Fibroblast of upper back skin (primary cell): ENCODE results near the gene CNTFR.

Source experiments
- DNase-seq: peaks from one replicate; pipeline ENCODE4 v3.0.0-alpha.2; 2013

Gene CNTFR

DNA sequence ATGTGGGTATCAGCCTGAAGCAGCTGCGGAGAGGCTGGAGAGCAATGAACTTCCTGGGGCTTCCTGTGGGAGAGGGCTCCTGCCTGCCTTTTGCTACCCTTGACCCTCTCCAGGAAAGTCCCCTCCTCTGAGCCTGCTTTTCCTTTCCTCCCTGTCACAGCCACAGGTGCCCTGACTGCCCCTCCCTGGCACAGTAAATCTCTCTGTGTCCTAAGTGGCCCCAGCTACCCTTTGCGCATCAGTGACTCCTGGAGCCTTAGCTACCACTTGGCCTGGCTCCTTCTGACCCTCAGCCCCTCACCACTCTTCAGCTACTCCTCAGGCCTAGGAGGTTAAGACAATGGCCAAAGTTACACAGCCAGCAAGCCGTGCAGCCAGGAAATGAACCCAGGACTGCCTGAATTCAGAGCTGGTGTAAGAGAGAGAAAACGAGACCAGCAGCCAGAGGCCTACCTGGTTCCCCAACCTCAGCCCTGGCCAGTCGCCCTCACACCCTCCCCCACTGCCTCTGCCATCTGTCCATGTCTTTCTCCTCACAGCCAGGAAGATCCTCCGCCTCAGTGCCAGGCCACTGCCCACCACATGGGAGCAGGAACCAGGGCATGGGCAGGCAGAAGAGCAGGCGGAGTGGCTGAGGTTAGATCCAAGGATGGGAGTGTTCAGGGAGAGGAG is 18.6 kb downstream of the CNTFR start:
- DNase-seq: no peak

DNA sequence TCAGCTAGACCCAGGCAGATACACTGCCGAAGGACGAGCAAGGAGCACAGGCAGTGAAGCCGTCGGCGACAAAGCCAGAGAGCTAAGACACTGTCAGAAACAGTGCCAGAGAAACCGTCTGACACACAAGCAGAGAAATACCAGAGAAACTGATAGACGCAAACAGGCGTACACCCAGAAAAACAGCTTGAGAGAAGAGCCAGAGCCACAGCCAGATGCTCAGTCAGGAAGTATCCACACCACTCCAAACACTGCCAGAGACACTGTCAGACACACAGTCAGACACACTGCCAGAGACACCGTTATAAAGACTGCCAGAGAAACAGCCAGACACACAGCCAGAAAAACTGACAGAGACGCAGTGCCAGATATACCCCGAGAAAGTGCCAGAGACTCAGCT is 19.1 kb downstream of the CNTFR start:
- DNase-seq: no peak

DNA sequence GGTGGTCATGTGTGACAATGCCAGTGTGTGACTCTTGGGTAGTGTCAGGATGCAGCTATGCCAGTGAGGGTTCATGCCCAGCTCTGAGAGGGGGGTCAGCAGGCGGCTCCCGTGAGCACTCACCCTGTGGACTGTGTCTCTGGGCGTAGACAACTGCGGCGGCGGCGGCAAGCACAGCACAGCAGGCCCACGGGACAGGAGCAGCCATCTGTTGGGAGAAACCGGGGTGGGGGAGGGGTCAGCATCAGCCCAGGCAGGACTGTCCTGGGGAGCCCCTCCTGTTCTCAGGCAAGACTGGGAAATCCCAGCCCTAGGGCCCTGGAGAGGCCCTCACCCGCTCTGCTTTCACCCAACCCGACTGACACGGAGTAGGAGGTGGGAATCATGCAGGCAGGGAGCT is 20.8 kb downstream of the CNTFR start:
- no peak for DNase-seq

DNA sequence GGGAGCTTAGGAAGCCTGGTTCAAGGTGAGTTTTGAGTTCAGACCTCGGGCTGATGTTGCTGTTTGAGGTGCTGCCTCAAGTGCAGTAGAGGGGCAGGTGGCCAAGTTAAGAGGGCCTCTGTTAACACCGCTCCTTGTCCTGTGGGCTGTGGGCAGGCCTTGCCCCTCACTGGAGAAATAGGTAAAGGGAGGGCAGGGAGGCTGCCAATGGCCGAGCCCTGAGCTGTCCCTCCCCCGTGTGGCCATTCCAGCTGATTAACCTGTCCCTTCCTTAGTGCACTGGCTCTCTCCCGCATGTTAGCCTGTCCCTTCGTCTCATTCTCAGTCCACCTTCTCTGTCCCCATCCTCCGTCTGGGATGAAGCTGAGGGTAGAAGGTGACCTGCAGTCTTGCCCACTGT is 21.4 kb downstream of the CNTFR start:
- no peak for DNase-seq

DNA sequence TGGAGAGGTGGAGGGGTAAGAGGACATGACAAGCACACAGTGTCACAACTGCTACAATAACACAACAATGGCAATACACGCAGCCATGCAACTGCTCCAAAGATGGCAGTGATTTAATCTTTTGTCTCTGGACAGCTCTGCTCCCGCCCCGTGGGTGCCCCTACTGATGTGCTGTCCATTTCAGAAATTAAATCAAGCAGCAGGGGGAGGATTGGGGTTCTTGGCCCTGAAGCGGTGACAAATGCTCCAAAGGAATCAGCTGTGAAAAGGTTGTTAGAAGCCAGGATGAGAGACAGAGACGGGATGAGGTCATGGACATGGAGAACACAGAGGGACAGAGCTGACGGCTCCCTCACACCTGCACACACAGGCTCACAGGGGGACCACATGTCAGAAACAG is 22.6 kb downstream of the CNTFR start:
- DNase-seq: no peak

DNA sequence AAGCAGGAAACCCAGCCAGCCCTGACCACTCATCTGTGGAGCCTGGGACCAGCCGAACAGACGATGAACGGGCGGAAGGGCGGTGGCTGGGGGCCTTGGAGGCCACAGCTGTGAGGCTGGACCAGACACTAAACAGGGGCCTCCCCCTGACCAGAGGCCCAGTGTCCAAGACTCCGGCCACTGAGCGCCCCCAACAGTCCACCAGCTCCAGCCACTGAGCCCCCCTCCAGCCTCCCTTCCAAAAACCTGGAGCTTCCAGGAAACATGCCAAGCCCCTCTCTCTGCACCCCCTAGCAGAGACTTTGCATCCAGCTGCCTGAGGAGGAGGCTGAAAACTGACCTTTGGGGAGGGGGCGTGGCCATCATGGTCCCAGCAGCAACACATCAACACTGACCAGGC is 23.2 kb downstream of the CNTFR start:
- DNase-seq: no peak

DNA sequence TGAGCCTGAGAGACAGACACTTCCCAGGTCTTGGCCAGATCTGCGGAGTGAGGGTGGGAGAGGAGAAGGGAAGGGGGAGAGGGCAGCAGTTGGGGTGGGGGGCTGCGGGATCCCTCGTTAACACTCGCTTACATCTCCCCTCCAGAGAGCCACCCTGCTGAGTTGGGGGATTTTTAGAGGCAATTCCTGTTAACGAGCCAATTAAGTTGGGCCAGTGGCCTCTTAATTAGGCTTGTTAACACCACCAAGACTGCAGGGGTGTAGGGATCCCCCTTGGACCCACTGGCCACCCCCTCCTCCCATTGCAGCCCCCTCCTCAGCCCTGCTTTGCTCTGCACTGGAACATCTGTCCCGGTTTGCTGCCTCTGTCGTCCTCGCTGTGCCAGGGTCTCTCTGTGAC is 23.7 kb downstream of the CNTFR start:
- no peak for DNase-seq

DNA sequence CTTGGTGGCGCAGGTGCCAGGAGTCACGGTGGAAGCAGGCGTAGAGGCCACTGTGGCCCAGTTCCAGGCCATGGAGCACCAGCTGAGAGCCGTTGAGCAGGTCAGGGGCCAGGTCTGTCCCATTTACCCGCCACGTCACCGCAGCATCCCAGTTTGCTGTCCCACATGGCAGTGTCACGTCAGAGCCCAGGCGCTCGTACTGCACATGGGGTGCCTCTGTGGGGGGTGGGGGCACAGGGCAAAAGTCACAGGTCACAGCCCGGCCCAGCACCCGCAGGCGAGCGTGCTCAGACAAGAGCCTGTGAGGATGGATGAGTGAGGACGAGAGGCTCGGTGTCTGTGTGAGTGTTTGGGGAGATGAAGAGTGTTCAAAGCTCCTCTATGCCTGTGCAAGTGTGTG is 24.9 kb downstream of the CNTFR start:
- no peak for DNase-seq

DNA sequence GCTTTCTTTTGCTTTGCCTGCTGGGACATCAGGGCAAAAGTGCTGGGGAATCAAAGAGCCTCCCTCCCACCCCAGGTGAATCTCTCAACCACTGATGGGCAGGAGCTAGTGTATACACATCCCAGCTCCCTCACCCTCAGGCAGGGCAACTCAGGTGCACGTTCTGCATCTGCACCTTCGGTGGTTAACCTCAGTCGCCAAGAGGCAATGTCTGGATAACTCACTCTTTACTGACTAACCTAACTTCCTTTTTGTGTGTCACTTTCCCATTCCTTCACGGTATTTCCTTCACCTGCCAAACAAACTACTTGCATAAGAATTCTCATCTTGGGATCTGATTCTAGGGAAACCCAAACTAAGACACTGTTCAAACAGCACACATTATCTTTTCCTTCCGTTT is 26.3 kb downstream of the CNTFR start:
- no peak for DNase-seq

DNA sequence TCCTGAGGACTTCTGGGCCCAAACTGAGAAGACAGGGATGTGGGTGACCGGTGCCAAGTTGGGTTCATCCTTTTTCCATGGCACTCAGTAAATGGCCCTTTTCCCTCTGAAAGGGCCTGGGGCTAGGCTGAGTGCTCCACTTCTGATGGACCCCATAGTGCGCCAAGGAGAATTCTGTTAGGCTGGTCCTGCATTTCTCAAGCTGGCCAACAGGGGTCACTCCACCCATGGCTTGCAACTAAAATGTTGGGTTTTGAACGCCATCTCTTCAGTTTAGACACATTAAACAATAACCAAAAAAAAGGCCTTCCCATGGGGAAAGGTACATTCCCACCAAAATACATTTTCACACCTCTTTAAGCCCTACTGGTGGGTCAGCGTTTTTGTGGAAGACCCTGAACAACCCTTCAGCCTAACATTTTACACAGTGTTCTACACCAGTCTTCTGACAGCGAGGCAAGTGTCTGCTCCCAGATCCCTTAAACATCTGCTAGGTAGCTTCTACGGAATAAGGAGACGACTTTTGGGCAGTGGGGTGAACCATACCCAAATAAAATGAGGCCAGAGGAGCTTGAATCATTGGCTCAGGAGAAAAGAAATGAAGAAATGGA is 27.3 kb downstream of the CNTFR start:
- no peak for DNase-seq

DNA sequence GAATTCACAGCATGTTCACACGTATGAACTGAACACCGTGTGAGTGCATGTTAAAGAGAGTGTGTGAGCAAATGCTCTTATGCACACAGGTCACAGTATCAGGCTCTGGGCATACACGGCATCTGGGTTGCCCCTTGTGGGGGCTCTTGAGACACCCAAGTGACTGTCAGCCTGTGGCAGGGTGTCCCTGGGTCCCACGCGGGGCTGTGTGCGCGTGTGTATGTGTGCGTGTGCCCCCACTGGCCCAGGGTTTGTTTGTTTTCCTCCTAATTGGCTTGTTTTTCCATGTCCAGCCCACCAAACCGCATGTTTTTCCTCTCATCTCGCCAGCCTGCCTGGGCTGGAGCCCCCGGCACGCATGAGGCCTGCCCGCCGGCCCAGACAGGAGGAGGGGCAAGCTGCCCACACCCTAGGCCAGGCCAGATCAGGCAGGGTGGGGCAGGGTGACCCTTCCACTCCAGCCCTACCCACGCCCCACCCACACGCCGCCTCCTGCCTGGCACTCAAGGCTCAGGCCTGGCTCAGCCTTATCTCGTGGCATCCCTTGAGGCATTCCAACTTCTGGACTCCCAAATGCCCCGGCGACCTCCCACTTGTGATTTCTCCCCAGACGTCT is 28.8 kb downstream of the CNTFR start:
- DNase-seq: no peak

DNA sequence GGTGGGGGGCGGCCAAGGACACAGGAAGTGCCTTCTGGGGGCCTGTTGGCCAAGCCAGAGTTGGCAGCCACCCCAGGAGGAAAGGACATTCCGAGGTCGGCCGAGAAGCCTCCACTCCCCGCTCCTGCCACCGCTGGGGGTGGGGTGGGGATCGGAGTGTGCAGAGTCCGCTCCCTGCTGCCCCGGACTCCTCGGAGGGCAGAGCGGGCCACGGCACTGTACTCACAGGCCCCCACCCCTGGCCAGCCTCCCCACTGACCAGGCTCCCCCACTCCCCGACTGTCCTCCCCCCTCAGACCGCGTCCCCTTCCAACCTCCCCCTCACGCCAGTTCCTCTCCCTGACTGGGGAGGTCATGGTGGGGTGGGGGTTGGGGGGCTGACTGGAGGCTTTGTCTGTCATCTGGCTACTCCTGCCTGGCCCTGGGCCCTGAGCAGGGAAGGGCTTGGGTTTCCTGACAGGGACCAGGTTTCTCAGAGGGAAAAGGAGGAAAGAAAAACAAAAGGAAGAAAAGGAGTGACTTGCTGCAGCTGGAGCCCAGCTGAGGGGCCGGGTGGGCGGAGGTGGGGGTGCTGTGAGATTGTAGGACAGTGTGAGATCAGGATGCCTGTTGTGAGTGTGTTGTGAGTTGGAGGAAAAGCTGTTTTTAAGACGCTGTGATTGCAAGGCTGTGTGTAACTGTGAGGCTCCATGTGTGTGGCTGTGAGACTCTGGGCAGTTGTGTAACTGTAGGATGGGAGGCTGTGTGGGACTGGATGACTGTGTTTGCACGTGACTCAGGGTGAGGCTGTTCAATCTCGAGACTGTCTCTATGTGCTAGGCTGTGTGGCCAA is 29.7 kb downstream of the CNTFR start:
- peak; percentile 50 for DNase-seq

DNA sequence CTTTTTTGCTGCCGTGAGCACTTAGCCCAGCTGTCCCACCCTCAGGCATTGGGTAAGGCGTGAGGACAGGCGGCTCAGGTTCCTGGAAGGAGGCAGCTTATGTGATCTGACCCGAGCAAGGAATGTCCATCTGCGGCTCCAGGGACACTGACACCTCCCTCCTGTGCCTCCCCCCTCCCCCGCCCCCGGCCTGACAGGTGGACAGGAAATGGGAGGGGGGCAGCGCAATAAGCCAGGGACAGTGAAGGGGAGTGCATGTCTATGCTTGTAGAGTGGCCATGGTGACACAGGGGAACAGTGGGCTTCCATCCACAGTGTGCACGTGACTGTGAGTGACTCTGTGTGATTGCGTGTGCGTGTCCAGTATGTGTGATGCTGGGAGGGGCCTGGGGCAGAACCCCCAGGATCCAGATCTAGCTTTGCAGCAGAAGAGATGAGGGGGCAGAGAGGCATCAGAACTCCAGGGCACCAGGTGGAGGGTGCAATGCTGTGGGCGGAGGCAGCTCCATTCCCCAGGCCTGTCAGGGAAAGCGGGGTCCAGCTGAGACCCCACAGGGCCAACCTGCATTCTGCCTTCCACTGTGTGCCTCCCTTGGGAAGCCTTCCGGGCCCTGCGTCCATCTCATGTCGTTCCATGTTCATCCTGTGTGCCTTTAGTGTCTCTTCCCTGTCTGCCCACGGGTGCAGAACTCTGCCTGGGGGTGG is 30.5 kb downstream of the CNTFR start:
- DNase-seq: no peak

DNA sequence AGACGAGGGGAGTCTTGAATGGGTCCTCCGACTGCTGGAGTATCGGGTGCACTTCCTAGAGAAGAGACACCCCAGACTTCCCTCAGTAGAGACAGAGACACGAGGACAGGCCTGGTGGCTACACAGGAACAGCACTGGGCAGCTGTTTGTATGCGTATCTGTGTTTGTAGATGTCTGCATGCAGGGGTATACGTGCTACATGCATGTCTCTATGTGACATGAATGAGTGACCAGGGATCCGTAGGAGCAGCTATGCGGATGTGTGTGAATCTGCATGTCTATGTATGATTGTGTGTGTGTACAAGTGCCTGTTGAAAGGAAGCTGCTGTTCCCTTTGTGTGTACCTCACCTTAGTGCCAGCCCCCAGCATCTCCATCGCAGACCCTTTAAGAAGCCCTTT is 31.2 kb downstream of the CNTFR start:
- no peak for DNase-seq

DNA sequence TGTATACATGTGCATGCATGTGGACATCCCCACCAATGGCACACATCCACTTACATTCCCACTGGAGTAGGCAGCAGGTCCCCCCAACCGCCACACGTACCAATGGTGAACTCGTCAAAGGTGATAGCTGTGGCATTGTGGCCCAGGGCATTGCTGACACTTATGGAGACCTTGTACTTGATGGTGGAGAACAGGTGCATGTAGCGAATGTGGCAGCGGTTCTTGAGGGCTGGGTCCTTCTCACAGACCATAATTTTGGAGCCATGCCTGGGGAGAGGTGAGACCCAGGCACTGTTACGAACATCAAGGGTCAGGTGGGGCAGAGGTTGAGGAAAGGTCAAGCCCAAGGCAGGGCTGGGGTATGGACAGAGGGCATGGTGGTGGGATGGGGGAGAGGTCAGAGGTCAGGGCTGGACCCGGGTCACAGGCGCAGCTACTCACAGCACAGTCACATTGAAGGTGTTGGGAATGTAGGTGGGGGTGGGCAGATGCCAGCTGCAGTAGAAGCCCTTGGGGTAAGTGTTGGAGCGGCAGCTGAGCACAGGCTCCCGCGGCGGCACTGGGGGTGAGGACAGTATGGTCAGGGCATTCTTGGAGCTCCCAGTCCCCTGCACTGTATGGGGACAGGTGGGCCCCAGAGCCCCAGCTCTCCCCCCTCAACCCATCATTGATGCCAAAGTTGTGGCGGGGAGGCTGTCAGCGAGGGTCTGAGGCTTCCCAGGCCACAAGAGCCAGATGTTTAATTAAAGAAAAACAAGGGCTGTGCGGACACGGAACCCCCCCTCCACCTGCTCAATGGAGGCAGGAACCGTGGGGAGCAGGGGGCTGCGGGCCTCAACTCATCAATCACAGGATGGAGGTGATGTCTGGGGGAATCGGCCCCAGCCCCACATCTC is 31.9 kb downstream of the CNTFR start:
- DNase-seq: no peak

DNA sequence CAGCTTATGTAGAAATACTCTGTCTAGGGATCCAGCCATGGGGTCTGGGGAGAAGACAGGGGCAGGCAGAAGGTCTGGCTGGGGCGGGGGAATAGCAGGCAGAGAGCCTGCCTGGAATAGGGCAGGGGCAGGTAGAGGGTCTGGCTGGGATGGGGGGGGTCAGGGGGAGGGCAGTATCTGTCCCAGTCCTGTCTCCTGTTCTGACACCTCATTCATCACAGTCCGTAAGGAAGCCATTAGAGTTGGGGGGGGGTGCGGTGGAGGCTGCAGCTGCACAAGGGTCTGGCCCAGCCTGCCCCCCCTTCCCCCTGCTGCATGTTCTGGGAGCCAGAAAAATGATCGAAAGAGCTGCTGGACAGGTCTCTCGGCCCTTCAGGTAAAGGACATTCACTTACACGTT is 32.6 kb downstream of the CNTFR start:
- no peak for DNase-seq

DNA sequence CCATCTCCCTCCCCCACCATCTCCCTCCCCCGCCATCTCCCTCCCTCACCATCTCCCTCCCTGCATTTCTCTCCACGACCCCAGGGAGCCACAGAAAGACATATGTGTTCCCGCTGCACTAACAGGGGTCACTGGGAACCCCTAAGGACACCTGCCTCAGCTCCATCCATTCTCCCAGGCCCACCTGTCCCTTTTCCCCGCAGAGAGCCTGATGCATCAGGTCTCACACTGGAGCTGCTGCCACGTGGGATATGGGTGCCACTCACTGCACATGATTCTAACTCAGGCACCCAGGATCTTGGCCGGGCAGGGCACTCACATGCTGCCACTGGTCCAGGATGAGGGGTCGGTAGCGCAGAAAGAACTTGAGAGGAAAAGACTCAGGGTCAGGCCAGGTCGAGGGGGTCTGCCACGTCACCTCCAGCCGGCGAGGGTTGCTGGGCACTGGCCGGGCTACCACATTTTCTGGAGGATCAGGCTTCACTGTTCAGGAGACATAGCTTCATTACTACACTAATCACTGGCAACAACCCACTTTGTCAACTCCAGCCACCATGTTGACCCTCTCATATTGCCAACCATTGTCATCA is 33.5 kb downstream of the CNTFR start:
- no peak for DNase-seq

DNA sequence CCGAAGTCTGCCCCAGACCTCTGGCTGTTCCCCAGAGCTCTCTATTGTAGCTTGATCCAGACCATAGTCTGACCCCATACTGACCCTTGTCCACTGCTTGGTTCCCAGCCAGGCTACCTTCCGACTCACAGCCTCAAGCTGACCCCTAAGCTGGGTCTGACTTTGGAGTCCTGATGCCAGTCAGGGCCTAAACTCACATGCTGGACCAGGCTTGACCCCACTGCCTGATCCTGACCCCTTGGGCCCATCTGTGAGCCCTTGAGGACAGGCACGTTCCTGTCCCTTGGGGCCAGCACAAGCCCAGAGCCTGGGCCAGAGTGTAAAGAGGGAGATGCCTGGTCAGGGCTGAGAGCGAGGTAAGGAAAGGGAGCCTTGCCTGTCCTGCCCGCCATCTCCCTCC is 34.0 kb downstream of the CNTFR start:
- DNase-seq: no peak

DNA sequence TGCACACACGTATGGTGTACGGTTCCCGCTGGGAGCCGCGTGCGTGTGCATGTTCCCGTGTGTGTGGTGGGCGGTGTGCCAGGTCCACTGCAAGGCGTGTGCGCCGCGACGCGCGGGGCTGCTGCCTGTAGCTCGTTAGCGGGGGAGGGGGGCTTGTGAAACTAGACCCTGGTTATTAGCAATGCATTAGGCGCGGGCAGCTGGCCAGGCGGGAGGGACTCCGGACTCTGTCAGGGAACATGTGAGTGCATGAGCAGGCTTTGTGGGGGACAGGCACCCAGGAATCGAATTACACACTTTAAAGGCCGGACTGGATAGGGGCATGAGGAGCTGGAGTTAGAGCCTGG is 34.5 kb downstream of the CNTFR start:
- DNase-seq: peak; percentile 16

DNA sequence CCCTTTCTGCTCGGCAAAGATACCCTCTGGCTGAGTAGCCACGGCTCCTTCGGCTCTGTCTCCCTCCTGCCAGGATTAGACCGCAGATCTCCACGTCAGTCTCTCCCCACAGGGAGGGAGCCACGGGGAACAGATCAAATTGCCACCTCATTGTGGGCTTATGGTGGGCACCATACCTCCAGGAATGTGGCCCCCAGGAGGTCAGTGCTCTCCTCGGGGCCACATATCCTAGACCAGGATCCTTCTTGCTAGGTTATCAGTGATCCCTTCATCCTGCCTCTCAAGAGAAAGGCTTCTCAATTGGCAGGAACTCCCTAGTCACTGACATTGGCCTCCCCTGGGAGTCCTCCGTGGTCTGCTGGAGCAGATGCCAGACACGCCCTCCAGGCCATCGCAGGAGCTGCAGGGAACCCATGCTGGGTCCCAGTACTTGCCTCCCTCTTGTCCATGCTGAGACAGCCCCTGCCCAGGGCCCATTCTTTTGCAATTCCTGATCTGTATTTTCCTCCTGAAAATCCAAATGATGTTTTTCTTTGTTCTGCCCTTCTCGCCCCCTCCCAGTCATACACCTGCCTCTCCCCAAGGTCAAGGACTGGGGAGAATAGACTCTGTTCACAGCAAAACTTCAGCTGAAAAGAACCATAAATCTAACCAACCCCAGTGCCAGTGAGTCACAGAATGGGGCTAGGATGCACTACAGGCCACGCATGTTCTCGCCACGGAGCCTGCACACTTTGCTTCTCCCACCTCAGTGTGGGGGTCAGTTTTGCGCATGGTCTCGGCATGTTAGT is 35.1 kb downstream of the CNTFR start:
- DNase-seq: no peak

DNA sequence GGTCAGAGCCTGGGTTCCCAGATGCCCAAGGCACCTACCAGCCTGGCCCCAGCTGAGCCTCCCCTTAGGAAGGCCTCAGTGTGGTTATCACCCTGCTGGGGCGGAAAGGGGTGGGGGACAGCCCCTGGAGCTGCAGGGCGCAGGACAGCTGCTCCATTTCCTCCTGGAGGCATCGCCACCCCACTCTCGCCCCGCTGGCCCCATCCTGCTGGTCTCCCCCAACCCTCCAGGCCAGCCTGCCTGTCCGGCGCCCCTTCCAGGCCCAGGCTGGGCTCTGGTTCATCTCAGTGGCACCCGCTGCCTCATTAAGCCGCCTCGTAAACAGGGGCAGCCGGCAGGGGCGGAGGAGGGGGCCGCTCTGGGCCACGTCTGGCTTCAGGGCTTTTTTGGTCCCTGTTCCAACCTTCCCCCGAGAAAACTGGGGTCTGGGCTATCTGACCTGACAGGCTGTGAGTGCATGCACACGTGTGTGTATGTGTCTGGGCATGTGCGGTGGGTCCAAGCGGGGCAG is 36.0 kb downstream of the CNTFR start:
- no peak for DNase-seq
